ENCODE measurements around the gene CD247. TPM values are rescaled to one million over a fixed set of nuclear protein-coding genes. Genes with fewer than 3 reads are reported as not detected.

Gene CD247
- total and polyA plus RNA-seq, 10 donors, result 15.8 to 67.1 (median 33.1) TPM

DNA sequence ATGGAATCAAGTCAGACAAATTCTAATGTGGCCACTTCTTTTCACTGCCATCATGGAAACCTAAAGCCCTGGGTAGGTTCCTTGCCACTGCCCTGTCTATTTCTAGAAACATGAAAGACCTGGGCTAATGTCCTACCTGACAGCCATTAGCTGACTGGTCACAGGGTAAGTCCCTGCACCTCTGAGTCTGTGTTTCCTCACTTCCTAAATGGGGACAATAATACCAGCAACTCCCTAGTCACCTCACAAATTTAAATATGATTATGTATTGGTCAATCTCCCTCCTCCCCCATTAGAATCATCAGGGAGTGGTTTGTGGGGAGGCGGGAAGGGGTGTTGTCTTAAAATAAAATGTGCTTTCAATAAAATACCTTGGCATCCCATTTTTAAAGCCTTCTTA, 33.0 kb upstream of the CD247 start:
- intact Hi-C loops (cut with DNase I; ENCODE audit: low total_unique reads), result no loop called here

DNA sequence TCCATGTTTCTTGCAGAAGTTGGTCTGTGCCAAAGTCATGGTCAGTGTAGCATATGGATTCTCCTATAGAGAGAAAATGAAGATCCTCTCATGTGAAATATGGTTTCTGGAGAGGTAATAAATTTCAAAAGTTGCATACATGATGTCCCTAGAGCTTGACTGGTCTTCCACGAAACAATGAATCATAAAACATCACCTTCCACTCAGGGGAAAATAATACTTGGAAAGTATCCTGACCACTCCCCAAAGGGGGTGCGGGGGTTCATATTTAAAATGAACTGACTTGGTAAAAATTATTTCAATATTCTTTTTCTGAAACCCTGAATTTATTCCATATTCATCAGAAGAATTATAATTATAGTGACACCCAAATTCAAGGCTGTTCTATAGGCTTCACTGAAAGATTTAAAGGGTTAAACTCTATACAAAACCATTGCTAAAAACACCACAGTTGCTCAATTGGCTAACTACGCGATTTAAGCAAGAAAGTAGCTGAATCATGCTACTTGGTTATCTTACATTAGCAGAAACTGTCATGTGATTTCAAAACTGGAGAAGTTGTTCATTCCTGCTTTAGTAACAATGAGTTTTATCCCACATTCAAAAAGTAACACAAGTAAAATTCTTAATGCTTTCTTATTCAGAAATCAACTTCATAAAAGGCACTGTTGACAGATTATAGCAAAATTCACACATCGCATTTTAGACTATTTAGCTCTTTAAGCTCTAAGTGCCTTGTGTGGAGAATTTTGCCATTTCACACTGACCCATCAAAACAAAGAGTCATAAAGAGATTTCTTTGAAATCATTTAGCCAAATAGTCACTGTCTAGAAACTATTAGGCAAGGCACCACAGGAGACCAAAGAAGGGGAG, 30.0 kb upstream of the CD247 start:
- H3K27me3 ChIP-seq (replicated peaks in 1 of 7), result no peaks in the 10 kb centered on the region
- TF ChIP-seq POLR2AphosphoS5 (IDR thresholded peaks at IDR 0.05), result no peak
- no peak for TF ChIP-seq POLR2A (IDR thresholded peaks at IDR 0.05)
- no peak for TF ChIP-seq CTCF (IDR thresholded peaks at IDR 0.05 in 8 of 11, conservative IDR thresholded peaks at IDR 0.05 in 3 of 11)
- H3K4me3 ChIP-seq, result peak overlapping the region in 1 of 8 donors; percentile 88
- no peaks in the 10 kb centered on the region for H3K9me3 ChIP-seq
- no peak for DNase-seq
- intact Hi-C loops (cut with DNase I; ENCODE audit: low total_unique reads), result no loop called here
- H3K36me3 ChIP-seq, result peaks cover 0 to 48% (median 25%) of the 10 kb centered on the region in 6 donors
- 49 to 72% (median 62%) methylated on average over 5 of the region's 5 CpGs for WGBS, 5 donors
- H3K4me1 ChIP-seq, result peaks cover 0 to 91% (median 32%) of the 10 kb centered on the region in 6 donors
- H3K27ac ChIP-seq, result peak overlapping the region in 7 of 8 donors; percentile 30 to 94 (median 85)

More for the DNA sequence above, 33.0 kb upstream of the CD247 start:
- TF ChIP-seq CTCF (IDR thresholded peaks at IDR 0.05 in 8 of 11, conservative IDR thresholded peaks at IDR 0.05 in 3 of 11) (no peak), POLR2AphosphoS5 (IDR thresholded peaks at IDR 0.05) (peak in 1 of 3 donors; percentile 62), POLR2A (IDR thresholded peaks at IDR 0.05) (peak in 1 of 3 donors; percentile 12)
- Histone ChIP-seq H3K9me3 (no peaks in the 10 kb centered on the region), H3K4me1 (peaks cover 7 to 95% (median 48%) of the 10 kb centered on the region in 6 donors), H3K27me3 (replicated peaks in 1 of 7) (no peaks in the 10 kb centered on the region), H3K27ac (peak overlapping the region in 7 of 8 donors; percentile 6 to 94 (median 85)), H3K36me3 (peaks cover 0 to 17% (median 6%) of the 10 kb centered on the region in 6 donors), H3K4me3 (peak overlapping the region in 4 of 8 donors; percentile 78 to 95 (median 86))
- WGBS, 5 donors, result 46 to 97% (median 90%) methylated on average over 1 of the region's 1 CpG
- no peak for DNase-seq

DNA sequence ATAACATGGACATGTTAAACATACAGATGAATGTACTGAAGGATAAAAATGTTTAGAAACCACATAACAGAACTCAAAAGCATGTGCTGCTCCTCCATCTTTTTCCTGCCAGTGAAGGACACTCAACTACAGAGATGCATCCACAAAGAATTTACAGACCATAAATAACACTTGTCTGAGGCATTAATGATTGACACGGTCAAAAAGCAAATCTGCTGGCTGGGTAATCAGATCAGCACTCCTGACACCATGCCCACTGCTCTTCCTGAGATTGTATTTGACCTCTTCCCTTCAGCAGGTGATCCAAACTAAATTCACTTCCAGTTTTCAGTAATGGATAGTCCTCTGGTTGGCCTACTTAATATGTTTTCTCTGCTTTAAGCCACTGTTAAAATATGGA, 28.6 kb upstream of the CD247 start:
- intact Hi-C loops (cut with DNase I; ENCODE audit: low total_unique reads), result no loop called here
- Histone ChIP-seq H3K27me3 (replicated peaks in 1 of 7) (no peaks in the 10 kb centered on the region), H3K4me1 (peaks cover 0 to 92% (median 29%) of the 10 kb centered on the region in 6 donors), H3K9me3 (no peaks in the 10 kb centered on the region), H3K36me3 (peaks cover 0 to 60% (median 26%) of the 10 kb centered on the region in 6 donors), H3K27ac (peak overlapping the region in 2 of 8 donors; percentile 93 to 94), H3K4me3 (no peak overlapping the region)
- DNase-seq, result no peak
- WGBS, 5 donors, result 83 to 97% (median 86%) methylated on average over 1 of the region's 1 CpG
- TF ChIP-seq POLR2A (IDR thresholded peaks at IDR 0.05), result no peak
- no peak for TF ChIP-seq POLR2AphosphoS5 (IDR thresholded peaks at IDR 0.05)
- TF ChIP-seq CTCF (IDR thresholded peaks at IDR 0.05 in 8 of 11, conservative IDR thresholded peaks at IDR 0.05 in 3 of 11), result no peak

- Histone ChIP-seq H3K9me3 (no peaks in the 10 kb centered on the region), H3K36me3 (peaks cover 0 to 68% (median 26%) of the 10 kb centered on the region in 6 donors), H3K27me3 (replicated peaks in 1 of 7) (no peaks in the 10 kb centered on the region), H3K4me3 (no peak overlapping the region), H3K27ac (peak overlapping the region in 3 of 8 donors; percentile 47 to 56 (median 51)), H3K4me1 (peaks cover 0 to 92% (median 22%) of the 10 kb centered on the region in 6 donors)
- no peak for TF ChIP-seq CTCF (IDR thresholded peaks at IDR 0.05 in 8 of 11, conservative IDR thresholded peaks at IDR 0.05 in 3 of 11)
- no peak for TF ChIP-seq POLR2A (IDR thresholded peaks at IDR 0.05)
- no peak for TF ChIP-seq POLR2AphosphoS5 (IDR thresholded peaks at IDR 0.05)
- DNase-seq, result no peak
- intact Hi-C loops (cut with DNase I; ENCODE audit: low total_unique reads), result no loop called here
- 65 to 81% (median 73%) methylated on average over 4 of the region's 4 CpGs for WGBS, 5 donors
Measured at GRCh38 chr1:167545349-167545748, 27.0 kb upstream of the CD247 start.
